ENCODE results near the gene NUP153. TPM values are rescaled to one million over a fixed set of nuclear protein-coding genes. Genes with fewer than 3 reads are reported as not detected.

NUP153 gene
- total RNA-seq, 1 experiment from 2014 or later, result 99.3 TPM

GRCh38 chr6:17744019-17744756 lies 37.5 kb upstream of the NUP153 start:
- Histone ChIP-seq H4K5ac (ENCODE audit: insufficient read length, low read depth, low read length) (no peak overlapping the region), H2AK5ac (ENCODE audit: insufficient read length, low read length) (no peak overlapping the region), H3T11ph (ENCODE audit: low read length) (no peak overlapping the region), H4K91ac (ENCODE audit: insufficient read length, low read depth, low read length) (no peak overlapping the region), H2BK120ac (ENCODE audit: low read depth, low read length, poor library complexity, severe bottlenecking) (no peak overlapping the region), H3K14ac (ENCODE audit: insufficient read depth, low read length) (no peak overlapping the region), H3K79me2 (ENCODE audit: insufficient read depth, low read length) (no peaks in the 10 kb centered on the region), H2BK12ac (ENCODE audit: insufficient read length, low read depth, low read length) (no peak overlapping the region), H3K4me1 (ENCODE audit: insufficient read depth, low read length) (0 out of 2 replicates have a peak, but pooled peaks cover 3% of the 10 kb centered on the region), H3K4me2 (ENCODE audit: insufficient read depth, insufficient read length, low read length) (no peak overlapping the region), H3K23me2 (ENCODE audit: insufficient read length, low read depth, low read length, poor library complexity, severe bottlenecking) (no peaks in the 10 kb centered on the region), H2BK15ac (ENCODE audit: low read depth, low read length) (no peak overlapping the region), H3K18ac (ENCODE audit: insufficient read length, low read depth, low read length) (no peak overlapping the region), H4K20me1 (ENCODE audit: control insufficient read depth, insufficient read depth, insufficient read length) (no peaks in the 10 kb centered on the region), H2AFZ (ENCODE audit: low read length) (no peak overlapping the region), H3K23ac (ENCODE audit: insufficient read length, low read depth, low read length) (no peak overlapping the region), H3K27ac (ENCODE audit: insufficient read length, low read depth, low read length) (no peak overlapping the region), H3K27me3 (ENCODE audit: insufficient read depth, low read length) (no peaks in the 10 kb centered on the region), H3K79me1 (ENCODE audit: insufficient read depth, low read depth, low read length, poor library complexity, severe bottlenecking) (no peaks in the 10 kb centered on the region), H4K8ac (replicated peaks; ENCODE audit: insufficient read length, low read depth, low read length) (no peak overlapping the region), H3K4ac (ENCODE audit: low read depth, low read length) (no peak overlapping the region), H3K9me3 (ENCODE audit: control insufficient read depth, low read depth, low read length) (no peaks in the 10 kb centered on the region), H2BK5ac (ENCODE audit: insufficient read length, low read length) (no peak overlapping the region), H2BK20ac (ENCODE audit: low read depth, low read length, poor library complexity, severe bottlenecking) (no peak overlapping the region), H3K9ac (ENCODE audit: extremely low read depth, insufficient read length, low read length) (no peak overlapping the region), H3K56ac (ENCODE audit: insufficient read length, low read depth, low read length) (no peak overlapping the region)
- Mint-ChIP-seq H3K4me3 (no peak overlapping the region), H3K27ac (no peak overlapping the region), H3K4me1 (peaks cover 4 to 6% of the 10 kb centered on the region in 2 experiments), H3K27me3 (ENCODE audit: low read depth) (no peaks in the 10 kb centered on the region), H3K9me3 (peaks cover 0 to 4% of the 10 kb centered on the region in 2 experiments; a peak in 3 of 5 replicates), H3K36me3 (ENCODE audit: insufficient read depth in 1 of 3, low read depth in 3 of 3) (no peaks in the 10 kb centered on the region)
- DNase-seq, result no peak
- WGBS (ENCODE audit: extremely low coverage, insufficient read length, low lambda C conversion rate), result no CpG with 5 or more reads among the region's 11 CpGs
- TF ChIP-seq CTCF (conservative IDR thresholded peaks at IDR 0.05), result no peak

Data from H9 (cell line).